NCI-H82 (cell line): ENCODE measurements around the gene CDH20.

ENCODE experiments used
- DNase-seq: peaks from one replicate; lab custom pipeline; 2025; lab: John Stamatoyannopoulos, UW

Gene CDH20

GRCh38 chr18:61531182-61531581 lies 198.0 kb downstream of the CDH20 start:
- no peak for DNase-seq

GRCh38 chr18:61531891-61532290 lies 198.7 kb downstream of the CDH20 start:
- DNase-seq = no peak

DNA sequence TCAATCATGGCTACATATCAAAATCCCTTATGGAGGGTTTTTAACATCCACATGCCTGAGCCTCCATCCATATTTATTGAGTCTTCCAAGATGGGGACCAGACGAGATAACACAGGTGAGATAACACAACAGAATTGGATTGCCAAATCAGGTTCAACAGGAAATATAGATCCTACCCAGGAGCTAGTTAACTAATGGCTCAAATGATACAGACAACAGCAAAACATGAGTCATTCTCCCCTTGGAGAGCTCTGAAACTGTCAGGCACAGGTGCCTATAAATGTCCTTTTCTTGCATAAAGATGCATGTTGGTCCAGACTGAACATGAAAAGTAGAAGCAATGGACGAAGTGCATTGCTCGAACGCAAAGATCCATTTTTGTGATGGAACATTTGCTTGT lies 202.2 kb downstream of the CDH20 start:
- DNase-seq = no peak

DNA sequence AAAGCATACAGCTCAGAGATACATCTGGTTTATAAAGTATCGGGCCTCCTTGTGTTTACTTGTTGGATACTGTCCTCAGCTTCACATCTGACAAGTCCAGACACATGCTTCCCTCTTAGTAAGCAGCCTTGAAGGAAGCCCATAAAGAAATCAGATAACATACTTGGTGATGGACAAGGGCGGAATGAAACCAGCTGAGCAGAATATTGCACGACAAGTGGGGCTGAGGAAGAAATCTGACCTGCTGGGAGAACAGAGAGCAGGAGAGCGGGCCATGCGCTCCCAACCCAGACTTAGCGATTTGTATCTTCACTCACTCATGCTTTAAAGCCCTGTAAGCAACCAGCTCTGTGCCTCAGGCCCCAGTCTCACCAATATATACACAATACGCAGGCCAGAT lies 208.4 kb downstream of the CDH20 start:
- no peak for DNase-seq

GRCh38 chr18:61542596-61542995 lies 209.4 kb downstream of the CDH20 start:
- no peak for DNase-seq

GRCh38 chr18:61543518-61543917 lies 210.3 kb downstream of the CDH20 start:
- DNase-seq = no peak

GRCh38 chr18:61544178-61544577 lies 210.9 kb downstream of the CDH20 start:
- no peak for DNase-seq

DNA sequence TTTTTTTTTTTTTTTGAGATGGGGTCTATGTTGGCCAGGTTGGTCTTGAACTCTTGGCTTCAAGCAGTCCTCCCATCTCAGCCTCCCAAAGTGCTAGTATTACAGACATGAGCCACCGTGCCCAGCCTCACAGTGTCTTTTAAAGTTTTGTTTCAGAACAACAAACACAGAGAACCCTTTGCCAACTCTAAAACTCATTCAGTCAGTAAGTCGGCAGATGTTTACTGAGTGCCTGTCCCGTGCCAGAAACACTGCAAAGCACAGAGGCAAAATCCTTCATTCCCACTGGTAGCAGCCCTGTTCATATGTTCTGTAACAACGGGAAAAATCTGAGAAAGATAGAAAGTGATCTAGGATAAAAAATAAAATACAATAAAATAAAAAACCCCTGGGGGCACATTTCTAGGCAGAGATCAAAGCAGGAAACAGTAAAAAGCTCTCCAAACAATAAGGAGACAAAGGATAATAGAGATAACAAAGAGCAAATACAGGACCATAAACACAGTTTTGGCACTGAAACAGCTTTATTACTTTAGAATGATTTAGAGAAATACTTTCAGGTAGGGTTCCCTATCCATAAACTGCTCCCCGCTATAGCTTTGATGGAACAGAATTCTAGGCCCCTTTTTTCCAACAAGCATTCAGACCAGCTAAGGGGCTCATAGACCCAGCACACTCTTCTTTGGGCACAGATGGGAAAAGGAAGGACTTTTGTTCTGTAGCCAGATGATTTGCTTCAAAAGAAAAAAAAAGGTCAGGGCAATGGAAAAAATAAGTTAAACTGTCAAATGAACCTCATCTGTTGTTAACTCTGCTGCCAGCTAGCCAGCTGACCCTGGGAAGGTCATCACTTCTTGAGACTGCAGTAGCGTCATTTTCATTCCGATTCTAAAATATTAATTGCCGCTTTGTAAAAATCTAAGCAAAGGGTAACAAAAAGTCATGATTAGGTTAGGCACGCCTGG lies 212.3 kb downstream of the CDH20 start:
- no peak for DNase-seq

DNA sequence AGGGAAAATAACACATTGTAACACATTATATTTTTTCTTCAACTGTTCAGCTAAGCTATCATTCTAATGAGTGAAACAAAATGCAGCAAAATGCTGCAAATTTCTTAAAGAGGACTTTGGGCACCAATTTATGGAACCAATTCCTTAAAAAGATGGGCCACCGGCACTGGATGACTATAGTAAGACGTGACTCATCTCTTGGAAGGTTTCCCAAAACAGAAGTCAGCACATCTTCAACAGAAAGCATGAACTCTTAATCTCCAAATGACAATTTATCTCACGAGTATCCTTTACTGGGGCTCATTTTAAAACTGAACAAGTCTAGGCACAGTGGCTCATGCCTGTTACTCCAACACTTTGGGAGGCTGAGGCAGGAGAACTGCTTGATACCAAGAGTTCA lies 213.4 kb downstream of the CDH20 start:
- DNase-seq = no peak

DNA sequence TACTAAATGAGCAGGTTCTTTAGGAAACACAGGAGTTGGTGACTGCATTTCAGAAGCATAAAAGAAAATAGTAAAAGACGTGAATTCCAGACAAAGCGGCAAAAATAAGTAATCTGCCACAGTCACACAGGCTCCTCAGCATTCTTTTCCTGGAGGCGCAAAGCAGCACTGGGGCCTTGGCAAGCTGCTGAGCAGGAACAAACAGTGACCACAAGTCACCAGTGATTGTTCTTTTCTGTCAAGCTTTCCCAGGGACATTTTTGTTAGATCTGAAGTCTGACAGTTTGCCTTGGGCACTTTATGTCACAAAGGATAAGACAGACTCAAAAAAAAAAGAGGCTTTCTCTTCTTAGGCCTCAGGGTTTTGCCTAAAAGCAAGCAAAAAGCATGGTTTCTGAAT lies 216.2 kb downstream of the CDH20 start:
- DNase-seq = no peak

- no peak for DNase-seq
These were observed 216.7 kb downstream of the CDH20 start for GRCh38 chr18:61549889-61550288.

DNA sequence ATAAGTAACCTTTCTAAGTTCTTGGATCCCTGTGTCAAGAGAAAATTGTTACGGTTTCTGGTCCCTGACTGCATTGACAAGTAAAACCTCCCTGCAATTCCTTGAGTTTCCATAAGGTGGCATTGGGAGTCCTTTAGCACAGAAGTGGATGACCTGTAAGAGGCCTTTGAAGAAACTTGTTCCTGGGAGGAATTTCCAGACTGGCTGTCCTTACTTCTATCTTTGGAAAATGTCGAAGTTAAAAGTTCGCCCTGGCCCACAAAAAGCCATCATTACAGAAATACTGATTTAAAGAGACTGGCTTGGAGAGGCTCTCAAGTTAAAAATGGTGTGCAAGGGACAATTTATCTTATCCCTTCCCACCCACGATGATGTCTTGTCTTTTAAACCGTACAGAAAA lies 218.4 kb downstream of the CDH20 start:
- DNase-seq = peak; percentile 88

- peak; percentile 36 for DNase-seq
These were observed 219.9 kb downstream of the CDH20 start for GRCh38 chr18:61553045-61553659.

GRCh38 chr18:61554117-61554776 lies 221.0 kb downstream of the CDH20 start:
- DNase-seq = no peak

- DNase-seq = no peak
These were observed 221.7 kb downstream of the CDH20 start for GRCh38 chr18:61554946-61555361.

GRCh38 chr18:61556316-61556715 lies 223.1 kb downstream of the CDH20 start:
- DNase-seq = no peak

DNA sequence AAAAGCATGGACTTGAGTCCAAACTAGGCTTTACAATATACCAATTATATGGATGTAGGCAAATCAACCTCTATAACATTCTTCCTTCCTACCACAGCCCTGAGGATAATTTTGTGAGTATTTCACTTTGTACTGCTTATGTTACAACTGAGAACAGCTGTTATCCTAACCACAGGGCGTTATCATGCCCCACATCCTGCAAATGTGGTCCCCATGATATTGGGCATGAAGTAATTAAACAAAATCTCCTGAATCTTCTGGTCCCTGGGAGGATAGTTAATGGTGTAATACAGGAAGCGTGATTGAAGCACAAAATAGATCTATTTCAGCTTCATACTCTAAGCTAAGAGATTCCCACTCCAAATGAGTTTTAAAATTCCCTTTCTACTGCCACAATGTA lies 223.6 kb downstream of the CDH20 start:
- no peak for DNase-seq

GRCh38 chr18:61569176-61569892 lies 236.1 kb downstream of the CDH20 start:
- DNase-seq = no peak

DNA sequence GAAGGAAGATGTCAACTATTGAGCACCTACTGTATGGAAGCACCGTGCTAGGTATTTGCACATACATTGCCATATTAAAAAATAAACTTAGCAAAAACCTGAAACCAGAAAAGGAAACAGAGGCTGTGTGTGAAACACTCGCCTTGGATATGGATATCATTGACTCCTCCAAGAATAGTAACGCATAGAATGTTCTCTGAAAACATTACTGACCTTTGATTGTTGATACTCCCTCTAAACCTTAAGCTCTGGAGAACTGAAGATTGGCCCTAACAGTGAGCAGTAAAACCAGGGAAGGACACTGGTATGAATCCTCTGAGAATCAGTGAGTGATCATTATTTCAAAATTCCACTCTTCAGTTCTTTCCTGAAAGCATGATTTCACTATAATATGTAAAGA lies 236.8 kb downstream of the CDH20 start:
- no peak for DNase-seq

DNA sequence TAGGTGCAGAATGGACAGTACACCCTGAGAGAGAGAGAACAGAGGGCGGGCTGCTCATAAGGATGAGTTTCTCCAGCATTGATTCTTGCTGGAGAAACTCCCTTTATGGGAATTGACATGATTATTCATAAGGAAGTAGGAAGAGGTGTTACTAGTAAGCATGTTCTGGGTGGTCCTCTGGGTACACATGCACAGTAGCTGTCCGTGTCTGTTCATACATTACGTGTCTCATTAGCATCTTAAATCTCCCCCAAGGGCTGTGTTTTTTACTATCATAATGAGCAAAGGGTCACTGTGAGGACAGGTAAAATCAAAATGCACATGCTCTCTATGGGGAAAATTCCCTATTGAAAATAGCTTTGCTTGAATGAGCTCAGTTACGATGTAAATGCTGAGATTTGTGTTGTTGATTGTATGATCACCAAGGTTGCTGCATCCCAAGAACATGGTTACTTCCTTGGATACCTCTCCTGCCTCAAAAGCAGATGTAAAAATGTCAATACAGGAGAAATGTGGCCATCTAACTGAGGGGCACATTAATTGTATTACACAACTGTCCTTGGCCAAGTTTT lies 238.9 kb downstream of the CDH20 start:
- DNase-seq = no peak

DNA sequence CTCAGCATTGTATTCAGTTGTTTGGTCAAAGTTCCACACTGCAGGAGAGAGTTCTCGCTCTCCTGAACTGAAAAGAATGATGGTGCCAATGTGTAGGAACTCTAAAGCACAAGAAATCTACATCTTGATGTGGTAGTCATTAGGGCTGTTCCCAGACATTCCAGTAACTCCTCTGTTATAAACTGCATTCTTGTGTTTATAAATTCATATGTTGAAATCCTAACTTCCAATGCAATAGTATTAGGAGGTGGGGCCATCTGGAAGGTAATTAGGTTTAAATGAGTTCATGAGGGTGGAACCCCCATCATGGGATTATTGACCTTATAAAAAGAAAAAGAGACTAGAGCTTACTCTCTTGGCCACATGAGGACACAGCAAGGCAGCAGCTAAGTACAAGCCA lies 239.6 kb downstream of the CDH20 start:
- peak; percentile 39 for DNase-seq

DNA sequence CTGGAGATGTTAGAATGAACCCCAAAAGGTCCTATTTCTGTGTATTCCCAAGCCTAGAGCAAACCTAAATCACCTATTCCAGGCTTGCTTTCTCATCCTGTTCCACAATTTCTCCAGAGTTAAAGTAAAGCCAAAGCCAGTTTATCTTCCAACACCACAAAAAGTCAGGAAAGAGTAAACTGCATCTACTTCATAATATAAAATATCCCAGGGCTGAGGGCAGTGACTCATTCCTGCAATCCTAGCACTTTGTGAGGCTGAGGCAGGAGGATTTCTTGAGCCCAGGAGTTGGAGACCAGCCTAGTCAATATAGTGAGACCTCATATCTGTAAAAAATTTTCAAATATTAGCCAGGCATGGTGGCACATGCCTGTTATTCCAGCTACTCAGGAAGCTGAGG lies 241.4 kb downstream of the CDH20 start:
- no peak for DNase-seq
